SU-DHL-6 (cell line): Measurements from ENCODE around the gene DNASE1L1.

Experiments used
- EZH2phosphoT487 ChIP-seq: fragments of 200-600 bp; sonication (generic), shearing (Covaris generic); conservative IDR thresholded peaks from 2 replicates; pipeline ENCODE4 v1.6.1; 2018; ENCODE audit warnings: mild to moderate bottlenecking, antibody characterized with exemption, low read length, moderate library complexity, mixed read lengths
- TF ChIP-seq, protein P1 (sequence below): fragments of 200-600 bp; sonication (generic); IDR thresholded peaks from one replicate; pipeline ENCODE4 v1.5.1; 2017; ENCODE audit warnings: antibody characterized with exemption, mild to moderate bottlenecking, low read length, moderate library complexity; ENCODE audit not compliant: insufficient read depth, poor library complexity, severe bottlenecking

DNA sequence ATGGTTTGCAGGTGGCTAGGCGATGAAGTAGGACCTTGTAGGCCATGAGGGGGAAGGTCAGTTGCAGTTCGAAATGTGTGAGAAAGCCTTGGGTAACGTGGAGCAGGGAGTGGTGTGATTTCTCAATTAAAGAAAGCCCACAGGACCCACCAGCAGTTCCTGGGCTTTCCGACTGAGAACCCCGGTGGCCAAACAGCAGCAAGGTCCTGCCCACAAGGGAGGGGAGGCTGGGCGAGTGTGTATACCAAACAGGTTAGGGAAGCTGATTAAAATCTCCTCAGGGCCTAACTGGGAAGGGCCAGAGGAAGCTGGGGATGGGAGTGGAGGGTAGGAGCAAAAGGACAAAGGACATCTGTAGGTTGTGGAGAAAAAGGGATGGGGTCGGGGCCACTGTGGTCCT is 21.9 kb upstream of the DNASE1L1 start:
- TF ChIP-seq, protein P1, sequence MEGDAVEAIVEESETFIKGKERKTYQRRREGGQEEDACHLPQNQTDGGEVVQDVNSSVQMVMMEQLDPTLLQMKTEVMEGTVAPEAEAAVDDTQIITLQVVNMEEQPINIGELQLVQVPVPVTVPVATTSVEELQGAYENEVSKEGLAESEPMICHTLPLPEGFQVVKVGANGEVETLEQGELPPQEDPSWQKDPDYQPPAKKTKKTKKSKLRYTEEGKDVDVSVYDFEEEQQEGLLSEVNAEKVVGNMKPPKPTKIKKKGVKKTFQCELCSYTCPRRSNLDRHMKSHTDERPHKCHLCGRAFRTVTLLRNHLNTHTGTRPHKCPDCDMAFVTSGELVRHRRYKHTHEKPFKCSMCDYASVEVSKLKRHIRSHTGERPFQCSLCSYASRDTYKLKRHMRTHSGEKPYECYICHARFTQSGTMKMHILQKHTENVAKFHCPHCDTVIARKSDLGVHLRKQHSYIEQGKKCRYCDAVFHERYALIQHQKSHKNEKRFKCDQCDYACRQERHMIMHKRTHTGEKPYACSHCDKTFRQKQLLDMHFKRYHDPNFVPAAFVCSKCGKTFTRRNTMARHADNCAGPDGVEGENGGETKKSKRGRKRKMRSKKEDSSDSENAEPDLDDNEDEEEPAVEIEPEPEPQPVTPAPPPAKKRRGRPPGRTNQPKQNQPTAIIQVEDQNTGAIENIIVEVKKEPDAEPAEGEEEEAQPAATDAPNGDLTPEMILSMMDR: no peak
- TF ChIP-seq EZH2phosphoT487: no peak
